ENCODE results near the gene ADGRB3. TPM values are rescaled to one million over a fixed set of nuclear protein-coding genes. Genes with fewer than 3 reads are reported as not detected.

The ADGRB3 gene
- total RNA-seq, 3 donors from 2014 or later, result 0.43 to 7.8 (median 0.72) TPM

DNA sequence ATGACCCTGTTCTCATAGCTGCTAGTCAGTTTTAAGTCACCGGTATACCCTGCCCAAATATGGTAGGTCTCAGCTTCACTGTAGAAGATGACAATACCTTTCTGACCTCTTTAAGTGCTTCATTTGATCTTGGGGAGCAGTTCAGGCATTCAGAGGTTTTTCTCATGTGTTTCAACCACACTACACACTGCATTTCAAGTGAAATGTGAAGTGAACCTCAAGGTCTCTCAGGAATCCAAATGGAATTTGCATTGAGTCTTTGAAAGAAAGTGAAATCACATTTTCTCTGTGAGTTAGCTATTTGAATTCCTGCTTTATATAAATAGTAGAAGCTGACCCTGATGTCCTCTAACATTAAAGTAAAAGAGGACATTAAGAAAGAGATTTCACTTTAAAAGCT lies 461.6 kb downstream of the ADGRB3 start:
- no peaks in the 10 kb centered on the region for H3K9me3 ChIP-seq
- TF ChIP-seq, protein P1, sequence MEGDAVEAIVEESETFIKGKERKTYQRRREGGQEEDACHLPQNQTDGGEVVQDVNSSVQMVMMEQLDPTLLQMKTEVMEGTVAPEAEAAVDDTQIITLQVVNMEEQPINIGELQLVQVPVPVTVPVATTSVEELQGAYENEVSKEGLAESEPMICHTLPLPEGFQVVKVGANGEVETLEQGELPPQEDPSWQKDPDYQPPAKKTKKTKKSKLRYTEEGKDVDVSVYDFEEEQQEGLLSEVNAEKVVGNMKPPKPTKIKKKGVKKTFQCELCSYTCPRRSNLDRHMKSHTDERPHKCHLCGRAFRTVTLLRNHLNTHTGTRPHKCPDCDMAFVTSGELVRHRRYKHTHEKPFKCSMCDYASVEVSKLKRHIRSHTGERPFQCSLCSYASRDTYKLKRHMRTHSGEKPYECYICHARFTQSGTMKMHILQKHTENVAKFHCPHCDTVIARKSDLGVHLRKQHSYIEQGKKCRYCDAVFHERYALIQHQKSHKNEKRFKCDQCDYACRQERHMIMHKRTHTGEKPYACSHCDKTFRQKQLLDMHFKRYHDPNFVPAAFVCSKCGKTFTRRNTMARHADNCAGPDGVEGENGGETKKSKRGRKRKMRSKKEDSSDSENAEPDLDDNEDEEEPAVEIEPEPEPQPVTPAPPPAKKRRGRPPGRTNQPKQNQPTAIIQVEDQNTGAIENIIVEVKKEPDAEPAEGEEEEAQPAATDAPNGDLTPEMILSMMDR (IDR thresholded peaks at IDR 0.05), result no peak
- no peak overlapping the region for H3K4me3 ChIP-seq
- ATAC-seq (no peak), DNase-seq (no peak)
- intact Hi-C loops (cut with DNase I, micrococcal nuclease), result no loop called here
- H3K4me1 ChIP-seq (ENCODE audit: low read depth), result no peaks in the 10 kb centered on the region
- no peaks in the 10 kb centered on the region for H3K36me3 ChIP-seq (ENCODE audit: low read depth)

DNA sequence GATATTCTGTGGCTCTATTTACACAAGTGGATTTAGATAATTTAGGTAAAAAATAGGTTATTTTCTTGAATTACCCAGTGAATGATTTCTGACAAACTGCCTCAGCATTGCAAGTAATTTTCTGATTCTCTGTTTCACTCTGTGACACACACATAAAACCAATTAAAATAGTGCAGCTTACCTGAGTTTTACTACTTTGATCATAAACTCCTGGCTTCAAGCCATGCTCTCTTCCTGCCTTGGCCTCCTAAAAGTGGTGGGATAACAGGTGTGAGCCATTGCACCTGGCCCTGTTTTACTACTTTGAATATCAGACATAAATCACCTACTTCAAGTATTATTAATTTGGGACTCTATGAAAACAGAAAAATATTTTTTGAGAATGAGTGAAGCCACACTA lies 462.9 kb downstream of the ADGRB3 start:
- ATAC-seq (peak; percentile 62), DNase-seq (peak in 1 of 3 donors; percentile 8)
- Histone ChIP-seq H3K4me3 (no peak overlapping the region), H3K36me3 (ENCODE audit: low read depth) (no peaks in the 10 kb centered on the region), H3K4me1 (ENCODE audit: low read depth) (no peaks in the 10 kb centered on the region), H3K9me3 (no peaks in the 10 kb centered on the region)
- TF ChIP-seq, protein P1 (IDR thresholded peaks at IDR 0.05), result no peak
- intact Hi-C loops (cut with DNase I, micrococcal nuclease), result no loop called here

DNA sequence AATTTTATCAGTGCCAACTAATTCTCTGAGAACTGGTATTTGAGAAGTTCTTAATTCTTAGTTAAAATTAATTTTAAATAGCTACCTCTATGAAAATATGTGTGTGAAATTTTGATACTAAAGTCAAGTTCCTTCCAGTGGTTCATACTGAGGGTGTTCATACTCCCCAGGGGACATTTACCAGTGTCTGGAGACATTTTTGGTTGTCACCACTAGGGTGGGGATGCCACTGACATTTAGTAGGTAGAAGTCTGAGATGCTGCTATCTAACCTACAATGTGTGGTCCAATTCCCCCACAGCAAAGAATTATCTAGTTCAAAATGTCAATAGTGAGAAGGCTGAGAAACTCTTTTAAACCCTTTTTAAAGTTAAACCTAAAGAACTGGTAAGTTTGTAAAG lies 463.8 kb downstream of the ADGRB3 start:
- Histone ChIP-seq H3K4me3 (no peak overlapping the region), H3K9me3 (no peaks in the 10 kb centered on the region)
- no peak for ATAC-seq

DNA sequence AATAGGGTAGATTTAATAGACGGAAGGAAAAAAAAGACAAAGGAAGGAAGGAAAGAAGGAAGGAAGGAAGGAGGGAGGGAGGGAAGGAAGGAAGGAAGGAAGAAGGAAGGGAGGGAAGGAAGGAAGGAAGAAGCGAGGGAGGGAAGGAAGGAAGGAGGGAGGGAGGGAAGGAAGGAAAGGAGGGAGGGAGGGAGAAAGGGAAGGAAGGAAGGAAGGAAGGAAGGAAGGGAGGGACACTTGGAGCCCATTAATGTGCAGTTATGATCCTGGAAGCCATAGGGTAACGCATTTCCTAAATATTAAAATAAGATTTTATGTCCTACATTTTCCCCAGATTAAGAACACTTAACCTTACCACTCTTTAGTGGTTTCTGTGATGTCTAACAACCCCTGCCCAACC lies 465.7 kb downstream of the ADGRB3 start:
- H3K36me3 ChIP-seq (ENCODE audit: low read depth), result no peaks in the 10 kb centered on the region
- H3K4me3 ChIP-seq, result no peak overlapping the region
- no peaks in the 10 kb centered on the region for H3K9me3 ChIP-seq
- no peaks in the 10 kb centered on the region for H3K4me1 ChIP-seq (ENCODE audit: low read depth)
- no peak for DNase-seq
- ATAC-seq, result no peak
- TF ChIP-seq, protein P1 (IDR thresholded peaks at IDR 0.05), result no peak
- intact Hi-C loops (cut with DNase I, micrococcal nuclease), result no loop called here

More for the DNA sequence above, 463.8 kb downstream of the ADGRB3 start:
- H3K4me1 ChIP-seq (ENCODE audit: low read depth), result no peaks in the 10 kb centered on the region
- no peak for DNase-seq
- no peaks in the 10 kb centered on the region for H3K36me3 ChIP-seq (ENCODE audit: low read depth)
- TF ChIP-seq, protein P1 (IDR thresholded peaks at IDR 0.05), result no peak
- intact Hi-C loops (cut with DNase I, micrococcal nuclease), result no loop called here

DNA sequence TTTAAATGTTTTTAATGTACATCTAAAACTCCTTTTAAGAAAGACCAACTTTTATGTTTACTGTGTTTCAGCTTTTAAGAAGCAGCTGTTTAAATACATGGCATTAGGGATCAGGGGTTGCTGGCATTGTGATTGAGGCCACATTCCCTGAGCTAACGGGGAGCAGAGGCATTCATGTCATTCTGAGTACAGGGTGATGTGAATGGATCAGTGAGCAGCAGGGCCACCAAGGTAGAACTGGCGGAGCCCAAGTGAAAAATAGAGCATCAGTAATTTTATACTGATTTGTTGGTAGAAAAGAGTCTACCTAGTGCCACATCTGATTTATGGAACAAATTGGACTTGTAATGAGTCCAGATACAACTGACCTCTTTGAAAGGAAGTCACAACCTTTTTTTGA lies 467.3 kb downstream of the ADGRB3 start:
- DNase-seq, result no peak
- TF ChIP-seq, protein P1 (IDR thresholded peaks at IDR 0.05), result no peak
- no peak for ATAC-seq
- intact Hi-C loops (cut with DNase I, micrococcal nuclease), result no loop called here
- Histone ChIP-seq H3K4me1 (ENCODE audit: low read depth) (no peaks in the 10 kb centered on the region), H3K9me3 (no peaks in the 10 kb centered on the region), H3K36me3 (ENCODE audit: low read depth) (no peaks in the 10 kb centered on the region), H3K4me3 (no peak overlapping the region)

DNA sequence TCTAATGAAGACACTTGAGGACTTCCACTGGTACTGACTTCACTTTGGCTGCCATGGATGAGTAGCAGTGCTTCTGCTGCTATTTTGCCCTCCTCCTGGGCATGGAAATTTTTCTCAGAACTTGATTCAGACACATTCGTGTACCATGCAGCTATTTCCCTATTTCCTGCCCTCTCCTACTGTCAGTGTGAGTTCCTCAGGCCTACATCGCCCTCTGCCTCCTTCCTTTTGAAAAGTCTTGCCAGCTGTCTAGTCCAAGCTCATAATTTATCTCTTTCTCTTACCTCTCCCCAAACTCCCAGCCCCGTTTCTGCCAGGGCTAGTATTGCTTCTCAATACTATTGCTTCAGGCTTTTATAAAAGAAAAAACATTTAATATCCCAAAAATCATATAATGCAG lies 470.2 kb downstream of the ADGRB3 start:
- no peak for DNase-seq
- Histone ChIP-seq H3K36me3 (ENCODE audit: low read depth) (no peaks in the 10 kb centered on the region), H3K4me1 (ENCODE audit: low read depth) (no peaks in the 10 kb centered on the region), H3K4me3 (no peak overlapping the region), H3K9me3 (no peaks in the 10 kb centered on the region)
- TF ChIP-seq, protein P1 (IDR thresholded peaks at IDR 0.05), result no peak
- ATAC-seq, result no peak
- intact Hi-C loops (cut with DNase I, micrococcal nuclease), result no loop called here

Measured in mucosa of descending colon (tissue), 3 donors.